ENCODE results near the gene TSKS.
"Not testable (repeated sequence)": the region's sequence is repeated elsewhere in the genome, so short reads cannot be mapped to it uniquely, and the experiment has no call there.

TSKS gene

DNA sequence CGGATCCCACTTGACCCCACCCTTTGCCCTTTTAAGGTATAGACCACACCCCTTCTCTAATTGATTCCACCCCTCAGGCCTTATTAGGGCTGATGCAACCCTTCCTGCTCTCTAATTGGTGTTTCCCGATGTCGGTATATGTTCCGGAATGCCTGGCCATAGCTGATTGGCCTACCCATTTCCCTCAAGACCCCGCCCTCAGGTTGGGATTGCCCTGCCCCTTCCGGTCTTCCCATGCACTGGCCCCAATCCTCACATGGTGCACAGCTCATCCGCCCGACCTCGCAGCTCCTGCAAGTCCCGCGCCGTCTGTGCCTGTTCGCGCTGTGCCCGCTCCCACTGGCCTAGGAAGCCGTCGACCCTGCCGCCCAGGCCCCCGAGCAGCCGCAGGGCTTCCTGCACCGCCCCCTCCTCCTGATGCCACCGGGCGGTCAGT, 18.1 kb downstream of the TSKS start:
- Histone ChIP-seq H3K4me1 (ENCODE audit: control insufficient read depth, insufficient read depth, low read length) (no peaks in the 10 kb centered on the region), H3K27me3 (ENCODE audit: control insufficient read depth, insufficient read depth, low read length) (no peaks in the 10 kb centered on the region), H3K27ac (ENCODE audit: low read depth, low read length) (no peak overlapping the region), H3K4me3 (ENCODE audit: low read depth, low read length) (no peak overlapping the region), H3K9me3 (ENCODE audit: control insufficient read depth, insufficient read depth, low read length) (no peaks in the 10 kb centered on the region), H3K9ac (ENCODE audit: low read depth, low read length) (no peak overlapping the region), H3K36me3 (ENCODE audit: control insufficient read depth, insufficient read depth, low read length) (no peaks in the 10 kb centered on the region)

DNA sequence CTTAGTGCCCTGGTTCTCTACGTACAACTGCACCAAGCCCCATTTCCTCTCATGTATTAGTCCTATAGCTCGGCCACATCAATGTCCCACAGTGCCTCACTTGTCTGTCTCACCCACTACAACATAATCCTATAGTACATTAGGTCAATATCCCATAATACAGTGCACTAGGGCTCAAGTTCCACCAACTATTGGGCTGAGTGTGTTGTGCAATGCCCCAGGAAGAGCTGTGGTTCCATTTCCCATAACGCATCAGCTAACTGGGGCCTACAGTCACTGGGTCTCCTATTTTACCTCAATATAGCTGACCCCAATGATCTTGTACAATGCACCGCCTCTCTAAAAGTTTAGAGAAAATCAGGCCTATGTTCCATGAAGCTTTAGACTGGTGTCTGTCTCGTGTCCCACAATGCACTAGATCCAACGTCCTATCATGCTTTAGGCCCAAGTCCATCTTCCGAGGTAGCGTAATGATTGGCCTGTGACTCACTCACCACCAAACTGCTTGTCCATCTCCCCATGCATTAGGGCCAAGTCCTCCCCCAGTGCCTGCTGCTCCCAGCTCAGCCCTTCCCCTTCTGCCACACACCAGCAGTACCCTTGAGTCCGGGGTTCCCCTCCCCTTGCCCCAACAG, 21.8 kb downstream of the TSKS start:
- Histone ChIP-seq H3K4me1 (ENCODE audit: control insufficient read depth, insufficient read depth, low read length) (no peaks in the 10 kb centered on the region), H3K9me3 (ENCODE audit: control insufficient read depth, insufficient read depth, low read length) (no peaks in the 10 kb centered on the region), H3K36me3 (ENCODE audit: control insufficient read depth, insufficient read depth, low read length) (no peaks in the 10 kb centered on the region), H3K27ac (ENCODE audit: low read depth, low read length) (no peak overlapping the region), H3K27me3 (ENCODE audit: control insufficient read depth, insufficient read depth, low read length) (no peaks in the 10 kb centered on the region), H3K9ac (ENCODE audit: low read depth, low read length) (no peak overlapping the region), H3K4me3 (ENCODE audit: low read depth, low read length) (no peak overlapping the region)

DNA sequence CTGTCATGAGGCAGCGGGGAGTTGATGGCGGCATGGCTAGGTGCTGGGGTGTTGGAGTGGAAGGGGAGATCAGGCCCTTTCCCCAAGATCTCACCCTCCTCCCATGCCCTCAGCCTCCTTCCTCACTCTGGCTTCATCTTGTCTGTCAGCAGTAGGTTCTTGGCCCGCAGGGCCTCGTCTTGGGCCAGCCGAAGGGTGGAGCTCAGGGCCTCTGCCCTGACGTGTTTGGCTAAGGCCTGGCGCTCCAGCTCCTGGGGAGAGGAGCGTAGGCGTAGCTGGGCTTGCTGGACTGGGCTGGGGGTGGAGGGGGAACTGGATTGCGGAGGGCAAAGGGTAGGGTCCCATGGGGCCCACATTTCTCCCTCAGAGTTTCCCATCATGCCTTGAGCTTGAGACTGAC, 23.2 kb downstream of the TSKS start:
- H3K4me1 ChIP-seq (ENCODE audit: control insufficient read depth, insufficient read depth, low read length) = no peaks in the 10 kb centered on the region
- no peaks in the 10 kb centered on the region for H3K27me3 ChIP-seq (ENCODE audit: control insufficient read depth, insufficient read depth, low read length)
- no peak overlapping the region for H3K27ac ChIP-seq (ENCODE audit: low read depth, low read length)
- H3K9ac ChIP-seq (ENCODE audit: low read depth, low read length) = no peak overlapping the region
- no peaks in the 10 kb centered on the region for H3K36me3 ChIP-seq (ENCODE audit: control insufficient read depth, insufficient read depth, low read length)
- H3K9me3 ChIP-seq (ENCODE audit: control insufficient read depth, insufficient read depth, low read length) = no peaks in the 10 kb centered on the region
- H3K4me3 ChIP-seq (ENCODE audit: low read depth, low read length) = no peak overlapping the region

DNA sequence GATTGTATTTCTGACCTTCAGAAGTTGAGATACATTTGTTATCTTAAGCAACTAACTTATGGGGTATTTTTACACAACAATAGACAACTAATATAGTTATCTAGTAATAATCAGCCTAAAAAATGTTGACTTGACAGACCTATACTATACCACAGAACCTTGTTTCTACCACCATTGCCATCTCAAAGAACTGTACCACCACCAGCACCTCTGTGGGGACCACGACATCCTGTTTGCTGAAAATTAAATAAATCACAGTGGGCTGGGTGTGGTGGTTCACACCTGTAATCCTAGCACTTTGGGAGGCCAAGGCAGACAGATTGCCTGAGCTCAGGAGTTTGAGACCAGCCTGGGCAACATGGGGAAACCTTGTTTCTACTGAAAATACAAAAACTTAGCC, 24.0 kb downstream of the TSKS start:
- no peak overlapping the region for H3K9ac ChIP-seq (ENCODE audit: low read depth, low read length)

DNA sequence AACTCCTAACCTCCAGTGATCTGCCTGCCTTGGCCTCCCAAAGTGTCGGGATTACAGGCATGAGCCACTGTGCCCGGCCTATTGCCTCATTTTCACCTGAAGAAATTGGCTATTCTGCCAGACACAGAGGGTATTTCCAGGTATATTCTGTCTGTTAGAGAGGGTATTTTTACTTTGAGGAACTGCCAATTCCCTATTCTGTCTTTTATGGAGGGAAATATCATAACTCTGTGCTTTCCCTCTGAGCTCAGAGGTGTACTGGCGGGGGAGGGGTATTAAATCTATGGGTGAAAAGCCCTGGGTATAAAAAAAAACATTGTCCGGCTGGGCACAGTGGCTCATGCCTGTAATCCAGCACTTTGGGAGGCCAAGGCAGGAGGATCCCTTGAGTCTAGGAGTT, 24.8 kb downstream of the TSKS start:
- Histone ChIP-seq H3K36me3 (ENCODE audit: control insufficient read depth, insufficient read depth, low read length) (no peaks in the 10 kb centered on the region), H3K4me1 (ENCODE audit: control insufficient read depth, insufficient read depth, low read length) (no peaks in the 10 kb centered on the region), H3K4me3 (ENCODE audit: low read depth, low read length) (no peak overlapping the region), H3K9ac (ENCODE audit: low read depth, low read length) (no peak overlapping the region), H3K27ac (ENCODE audit: low read depth, low read length) (no peak overlapping the region), H3K27me3 (ENCODE audit: control insufficient read depth, insufficient read depth, low read length) (no peaks in the 10 kb centered on the region), H3K9me3 (ENCODE audit: control insufficient read depth, insufficient read depth, low read length) (no peaks in the 10 kb centered on the region)

More for the DNA sequence above, 24.0 kb downstream of the TSKS start:
- Histone ChIP-seq H3K9me3 (ENCODE audit: control insufficient read depth, insufficient read depth, low read length) (no peaks in the 10 kb centered on the region), H3K36me3 (ENCODE audit: control insufficient read depth, insufficient read depth, low read length) (no peaks in the 10 kb centered on the region), H3K27ac (ENCODE audit: low read depth, low read length) (no peak overlapping the region), H3K27me3 (ENCODE audit: control insufficient read depth, insufficient read depth, low read length) (no peaks in the 10 kb centered on the region), H3K4me3 (ENCODE audit: low read depth, low read length) (no peak overlapping the region), H3K4me1 (ENCODE audit: control insufficient read depth, insufficient read depth, low read length) (no peaks in the 10 kb centered on the region)

DNA sequence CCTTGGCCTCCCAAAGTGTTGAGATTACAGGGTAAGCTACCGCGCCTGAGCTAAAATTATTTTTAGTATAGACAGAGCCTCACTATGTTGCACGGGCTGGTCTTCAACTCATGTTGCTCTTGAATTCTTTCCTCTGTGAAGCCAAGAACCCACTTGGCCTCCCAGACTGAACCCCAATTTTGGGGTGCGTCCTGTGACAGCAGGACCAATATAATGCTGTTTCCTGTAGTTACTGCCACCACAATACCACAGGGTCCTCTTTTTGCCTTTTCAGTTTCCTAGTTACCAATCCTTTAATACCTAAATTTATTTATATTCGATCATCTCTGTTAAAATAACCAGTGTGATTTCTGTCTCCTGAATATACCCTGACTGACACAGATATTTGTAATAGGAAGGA, 32.9 kb downstream of the TSKS start:
- H3K36me3 ChIP-seq (ENCODE audit: control insufficient read depth, insufficient read depth, low read length) = no peaks in the 10 kb centered on the region
- no peaks in the 10 kb centered on the region for H3K27me3 ChIP-seq (ENCODE audit: control insufficient read depth, insufficient read depth, low read length)
- H3K9ac ChIP-seq (ENCODE audit: low read depth, low read length) = no peak overlapping the region
- H3K9me3 ChIP-seq (ENCODE audit: control insufficient read depth, insufficient read depth, low read length) = no peaks in the 10 kb centered on the region
- no peak overlapping the region for H3K27ac ChIP-seq (ENCODE audit: low read depth, low read length)
- no peak overlapping the region for H3K4me3 ChIP-seq (ENCODE audit: low read depth, low read length)
- H3K4me1 ChIP-seq (ENCODE audit: control insufficient read depth, insufficient read depth, low read length) = no peaks in the 10 kb centered on the region

DNA sequence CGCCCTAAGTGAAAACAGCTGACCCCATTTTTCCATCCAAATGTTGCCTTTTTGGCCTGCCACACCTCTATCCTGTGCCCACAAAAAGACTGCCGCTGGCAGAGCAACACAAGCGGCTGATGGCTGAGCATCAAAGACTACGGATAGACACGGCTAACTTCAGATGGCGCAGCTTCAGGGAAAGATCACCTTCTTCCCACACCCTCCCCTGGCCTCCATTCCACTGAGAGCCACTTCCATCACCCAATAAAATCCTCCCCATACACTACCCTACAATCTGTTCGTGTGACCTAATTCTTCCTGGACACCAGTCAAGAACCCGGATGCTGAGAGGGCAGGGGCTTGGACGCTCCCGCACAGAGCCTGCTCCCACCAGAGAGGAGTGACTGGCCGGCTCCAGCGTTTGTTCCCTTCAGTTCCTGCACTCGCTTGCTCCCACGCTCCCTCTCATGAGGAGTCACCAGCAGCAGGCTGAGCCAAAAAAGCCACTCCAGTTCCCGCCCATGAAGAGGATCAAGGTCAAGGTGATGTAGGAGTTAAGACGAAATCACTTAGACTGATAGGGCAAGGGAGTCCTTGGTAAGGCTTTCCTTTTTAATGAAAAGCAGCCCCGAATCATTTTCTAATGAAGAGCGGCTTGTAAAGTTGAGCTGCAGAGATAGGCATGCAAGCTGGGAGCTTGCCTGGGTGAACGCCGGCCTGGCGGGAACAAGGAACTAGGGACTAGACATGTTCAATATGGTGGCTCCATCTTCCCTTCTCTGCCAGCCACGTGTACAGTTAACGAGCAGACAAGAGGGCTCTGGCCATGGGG, 35.7 kb downstream of the TSKS start:
- no peaks in the 10 kb centered on the region for H3K36me3 ChIP-seq (ENCODE audit: control insufficient read depth, insufficient read depth, low read length)
- no peaks in the 10 kb centered on the region for H3K27me3 ChIP-seq (ENCODE audit: control insufficient read depth, insufficient read depth, low read length)
- no peaks in the 10 kb centered on the region for H3K4me1 ChIP-seq (ENCODE audit: control insufficient read depth, insufficient read depth, low read length)
- H3K4me3 ChIP-seq (ENCODE audit: low read depth, low read length) = no peak overlapping the region
- H3K9ac ChIP-seq (ENCODE audit: low read depth, low read length) = no peak overlapping the region
- no peak overlapping the region for H3K27ac ChIP-seq (ENCODE audit: low read depth, low read length)
- H3K9me3 ChIP-seq (ENCODE audit: control insufficient read depth, insufficient read depth, low read length) = no peaks in the 10 kb centered on the region

DNA sequence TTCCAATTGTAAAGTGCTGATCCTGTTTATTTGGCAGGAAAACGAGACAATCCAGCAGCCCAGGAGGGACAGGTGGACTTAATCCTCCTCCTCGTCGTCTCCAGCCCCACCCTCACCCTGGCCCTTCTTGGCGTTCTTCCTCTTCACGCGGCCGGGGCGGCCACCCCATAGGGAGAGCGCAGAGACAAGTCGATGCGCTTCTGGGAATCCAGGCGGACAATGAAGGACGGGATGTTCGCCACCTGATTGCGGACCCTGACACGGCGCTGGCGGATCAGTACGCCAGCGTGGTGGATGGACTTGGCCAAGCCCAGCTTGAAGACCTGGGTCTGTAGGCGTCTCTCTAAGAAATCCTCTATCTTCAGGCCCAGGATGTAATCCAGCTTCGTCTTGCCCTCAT, 43.7 kb downstream of the TSKS start:
- H3K27me3 ChIP-seq (ENCODE audit: control insufficient read depth, insufficient read depth, low read length); H3K9me3 ChIP-seq (ENCODE audit: control insufficient read depth, insufficient read depth, low read length); H3K4me3 ChIP-seq (ENCODE audit: low read depth, low read length); H3K9ac ChIP-seq (ENCODE audit: low read depth, low read length); H3K27ac ChIP-seq (ENCODE audit: low read depth, low read length); H3K4me1 ChIP-seq (ENCODE audit: control insufficient read depth, insufficient read depth, low read length); H3K36me3 ChIP-seq (ENCODE audit: control insufficient read depth, insufficient read depth, low read length): not testable (repeated sequence)

DNA sequence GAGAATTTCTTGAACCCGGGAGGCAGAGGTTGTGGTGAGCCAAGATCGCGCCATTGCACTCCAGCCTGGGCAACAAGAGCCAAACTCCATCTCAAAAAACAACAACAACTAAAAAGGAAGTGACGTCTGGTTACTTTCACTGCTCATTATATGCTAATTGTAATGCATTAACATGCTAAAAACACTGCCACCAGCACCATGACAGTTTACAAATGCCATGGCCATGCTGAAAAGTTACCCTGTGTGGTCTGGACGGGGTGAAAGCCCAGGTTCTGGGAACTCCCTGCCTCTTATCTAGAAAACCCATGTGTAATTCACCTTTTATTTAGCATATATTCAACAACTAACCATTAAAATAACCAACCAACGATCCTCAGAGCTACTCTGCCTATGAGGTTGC, 44.1 kb downstream of the TSKS start:
- Histone ChIP-seq H3K27me3 (ENCODE audit: control insufficient read depth, insufficient read depth, low read length) (no peaks in the 10 kb centered on the region), H3K27ac (ENCODE audit: low read depth, low read length) (no peak overlapping the region), H3K4me1 (ENCODE audit: control insufficient read depth, insufficient read depth, low read length) (no peaks in the 10 kb centered on the region)

DNA sequence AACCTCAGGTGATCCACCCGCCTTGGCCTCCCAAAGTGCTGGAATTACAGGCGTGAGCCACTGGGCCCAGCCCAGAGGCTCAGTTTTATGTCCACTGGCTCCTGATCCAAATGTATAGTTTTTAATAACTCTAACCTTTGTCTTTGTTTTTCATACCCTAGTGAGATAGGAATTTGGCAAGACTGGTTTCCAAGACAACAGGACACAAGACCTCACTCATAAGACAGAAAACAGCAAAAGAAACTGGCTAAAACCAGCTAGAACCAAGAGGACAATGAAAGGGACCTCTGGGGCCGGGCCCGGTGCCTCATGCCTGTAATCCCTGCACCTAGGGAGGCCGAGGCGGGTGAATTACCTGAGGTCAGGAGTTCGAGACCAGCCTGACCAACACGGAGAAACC, 44.6 kb downstream of the TSKS start:
- H3K27ac ChIP-seq (ENCODE audit: low read depth, low read length) = no peak overlapping the region
- H3K27me3 ChIP-seq (ENCODE audit: control insufficient read depth, insufficient read depth, low read length) = no peaks in the 10 kb centered on the region
- no peak overlapping the region for H3K9ac ChIP-seq (ENCODE audit: low read depth, low read length)
- no peak overlapping the region for H3K4me3 ChIP-seq (ENCODE audit: low read depth, low read length)
- H3K36me3 ChIP-seq (ENCODE audit: control insufficient read depth, insufficient read depth, low read length) = no peaks in the 10 kb centered on the region
- no peaks in the 10 kb centered on the region for H3K4me1 ChIP-seq (ENCODE audit: control insufficient read depth, insufficient read depth, low read length)
- no peaks in the 10 kb centered on the region for H3K9me3 ChIP-seq (ENCODE audit: control insufficient read depth, insufficient read depth, low read length)

More for the DNA sequence above, 44.1 kb downstream of the TSKS start:
- H3K4me3 ChIP-seq (ENCODE audit: low read depth, low read length) = no peak overlapping the region
- H3K9ac ChIP-seq (ENCODE audit: low read depth, low read length) = no peak overlapping the region
- no peaks in the 10 kb centered on the region for H3K36me3 ChIP-seq (ENCODE audit: control insufficient read depth, insufficient read depth, low read length)
- H3K9me3 ChIP-seq (ENCODE audit: control insufficient read depth, insufficient read depth, low read length) = no peaks in the 10 kb centered on the region

DNA sequence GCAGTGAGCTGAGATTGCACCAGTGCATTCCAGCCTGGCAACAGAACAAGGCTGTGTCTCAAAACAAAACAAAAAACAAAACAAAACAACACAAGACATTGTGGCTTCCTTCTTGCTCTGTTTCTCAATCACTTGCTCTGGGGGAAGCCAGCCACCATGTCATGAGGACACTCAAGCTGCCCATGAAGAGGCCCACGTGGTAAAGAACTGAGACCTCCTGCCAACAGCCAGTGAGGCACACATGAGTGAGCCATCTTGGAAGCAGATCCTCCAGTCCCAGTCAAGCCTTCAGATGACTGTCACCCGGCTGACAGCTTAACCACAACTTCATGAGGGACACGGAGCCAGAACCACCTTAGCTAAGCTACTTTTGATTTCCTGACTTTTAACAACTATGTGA, 47.0 kb downstream of the TSKS start:
- Histone ChIP-seq H3K27me3 (ENCODE audit: control insufficient read depth, insufficient read depth, low read length) (no peaks in the 10 kb centered on the region), H3K4me3 (ENCODE audit: low read depth, low read length) (no peak overlapping the region), H3K9ac (ENCODE audit: low read depth, low read length) (no peak overlapping the region), H3K9me3 (ENCODE audit: control insufficient read depth, insufficient read depth, low read length) (no peaks in the 10 kb centered on the region), H3K36me3 (ENCODE audit: control insufficient read depth, insufficient read depth, low read length) (no peaks in the 10 kb centered on the region), H3K27ac (ENCODE audit: low read depth, low read length) (no peak overlapping the region), H3K4me1 (ENCODE audit: control insufficient read depth, insufficient read depth, low read length) (no peaks in the 10 kb centered on the region)

Data from HUES48 (cell line).